Fibroblast of peridontal ligament (primary cell): ENCODE results near the gene GYG1.
A peak's percentile ranks its signal among the peaks of the same experiment; 100 is the strongest.

Experiments
- DNase-seq: peaks from one replicate; pipeline ENCODE4 v3.0.0-alpha.2; 2010; ENCODE audit errors: extremely low read depth

The GYG1 gene

GRCh38 chr3:148991219-148992026 lies at the start of gene GYG1:
Gene GYG1, plus strand, starts transcription at chr3:148991540. Its CDS starts 101 bp downstream, at chr3:148991641.
- peak; percentile 67 for DNase-seq

- peak; percentile 98 for DNase-seq
Measured at GRCh38 chr3:148943506-148944205, 47.7 kb upstream of the GYG1 start.

GRCh38 chr3:148945116-148945515 lies 46.2 kb upstream of the GYG1 start:
- DNase-seq = peak; percentile 55

- DNase-seq = no peak
Measured at GRCh38 chr3:148948913-148949657, 42.3 kb upstream of the GYG1 start.

- DNase-seq = no peak
Measured at GRCh38 chr3:148950806-148951205, 40.5 kb upstream of the GYG1 start.

- peak; percentile 17 for DNase-seq
Measured at GRCh38 chr3:148951599-148952361, 39.6 kb upstream of the GYG1 start.

GRCh38 chr3:148953094-148953493 lies 38.2 kb upstream of the GYG1 start:
- no peak for DNase-seq

GRCh38 chr3:148954981-148955380 lies 36.4 kb upstream of the GYG1 start:
- peak; percentile 15 for DNase-seq

GRCh38 chr3:148955544-148956346 lies 35.6 kb upstream of the GYG1 start:
- peak; percentile 99 for DNase-seq

GRCh38 chr3:148957586-148957985 lies 33.8 kb upstream of the GYG1 start:
- DNase-seq = no peak

- DNase-seq = no peak
Measured at GRCh38 chr3:148958696-148959095, 32.6 kb upstream of the GYG1 start.

GRCh38 chr3:148962513-148962912 lies 28.8 kb upstream of the GYG1 start:
- DNase-seq = peak; percentile 74

- DNase-seq = no peak
Measured at GRCh38 chr3:148964809-148965208, 26.5 kb upstream of the GYG1 start.

GRCh38 chr3:148968321-148968720 lies 23.0 kb upstream of the GYG1 start:
- no peak for DNase-seq

- no peak for DNase-seq
Measured at GRCh38 chr3:148970271-148970670, 21.1 kb upstream of the GYG1 start.

- peak; percentile 59 for DNase-seq
Measured at GRCh38 chr3:148971401-148972163, 19.8 kb upstream of the GYG1 start.

- peak; percentile 65 for DNase-seq
Measured at GRCh38 chr3:148974726-148975125, 16.6 kb upstream of the GYG1 start.

- peak; percentile 47 for DNase-seq
Measured at GRCh38 chr3:148975248-148975647, 16.1 kb upstream of the GYG1 start.

- no peak for DNase-seq
Measured at GRCh38 chr3:148975696-148976095, 15.6 kb upstream of the GYG1 start.

GRCh38 chr3:148981273-148981672 lies 10.1 kb upstream of the GYG1 start:
- no peak for DNase-seq
